HG03039 (cell line): ENCODE data around the gene CAMTA1.

Experiments used
- ATAC-seq: cut with Tn5 transposase; IDR thresholded peaks from one replicate; pipeline ENCODE4 v1.9.1; 2021; ENCODE audit warnings: mild to moderate bottlenecking, moderate library complexity; ENCODE audit not compliant: unreplicated experiment

Gene CAMTA1

GRCh38 chr1:7630378-7630777 is 845.1 kb downstream of the CAMTA1 start:
- no peak for ATAC-seq

GRCh38 chr1:7632176-7632575 is 846.9 kb downstream of the CAMTA1 start:
- ATAC-seq, result no peak

- no peak for ATAC-seq
These were observed 847.4 kb downstream of the CAMTA1 start for GRCh38 chr1:7632681-7633080.

- ATAC-seq, result no peak
These were observed 848.4 kb downstream of the CAMTA1 start for GRCh38 chr1:7633506-7634245.

GRCh38 chr1:7634546-7635240 is 849.4 kb downstream of the CAMTA1 start:
- no peak for ATAC-seq

- no peak for ATAC-seq
These were observed 851.7 kb downstream of the CAMTA1 start for GRCh38 chr1:7636795-7637526.

- ATAC-seq, result no peak
These were observed 852.8 kb downstream of the CAMTA1 start for GRCh38 chr1:7638078-7638477.

GRCh38 chr1:7639435-7640131 is 854.3 kb downstream of the CAMTA1 start:
- ATAC-seq, result no peak

GRCh38 chr1:7640350-7640749 is 855.1 kb downstream of the CAMTA1 start:
- ATAC-seq, result no peak

GRCh38 chr1:7640920-7641585 is 855.8 kb downstream of the CAMTA1 start:
- no peak for ATAC-seq

- ATAC-seq, result no peak
These were observed 856.5 kb downstream of the CAMTA1 start for GRCh38 chr1:7641587-7642417.

GRCh38 chr1:7642418-7642704 is 857.1 kb downstream of the CAMTA1 start:
- no peak for ATAC-seq

GRCh38 chr1:7642781-7643529 is 857.7 kb downstream of the CAMTA1 start:
- no peak for ATAC-seq

- ATAC-seq, result no peak
These were observed 858.3 kb downstream of the CAMTA1 start for GRCh38 chr1:7643530-7643929.

GRCh38 chr1:7644086-7644485 is 858.8 kb downstream of the CAMTA1 start:
- no peak for ATAC-seq

GRCh38 chr1:7644961-7645750 is 859.9 kb downstream of the CAMTA1 start:
- ATAC-seq, result no peak

- ATAC-seq, result no peak
These were observed 860.4 kb downstream of the CAMTA1 start for GRCh38 chr1:7645751-7646048.

- no peak for ATAC-seq
These were observed 860.9 kb downstream of the CAMTA1 start for GRCh38 chr1:7646164-7646563.
